Renal cortex interstitium (tissue), 11 donors: Measurements from ENCODE around the gene C17orf100. TPM values are rescaled to one million over a fixed set of nuclear protein-coding genes. Genes with fewer than 3 reads are reported as not detected.
"Not testable (repeated sequence)": the region's sequence is repeated elsewhere in the genome, so short reads cannot be mapped to it uniquely, and the experiment has no call there.

Experiments used
- DNase-seq, 11 donors: peaks; one replicate each; pipeline ENCODE4 v3.0.0-alpha.2; 2013; ENCODE audit warnings: low read depth in 9 of 11, low spot score in 4 of 11; ENCODE audit errors: extremely low read depth in 1 of 11
- polyA plus RNA-seq, 3 donors: library from polyadenylated mRNA; unstranded; fragments of 120-200 nt; gene quantifications; one replicate each; pipeline ENCODE4 v1.2.1, GENCODE V29; 2013; ENCODE audit not compliant: insufficient read length in 3 of 3

The C17orf100 gene
- polyA plus RNA-seq, 3 donors = 10.3 to 11.3 (median 11.2) TPM

DNA sequence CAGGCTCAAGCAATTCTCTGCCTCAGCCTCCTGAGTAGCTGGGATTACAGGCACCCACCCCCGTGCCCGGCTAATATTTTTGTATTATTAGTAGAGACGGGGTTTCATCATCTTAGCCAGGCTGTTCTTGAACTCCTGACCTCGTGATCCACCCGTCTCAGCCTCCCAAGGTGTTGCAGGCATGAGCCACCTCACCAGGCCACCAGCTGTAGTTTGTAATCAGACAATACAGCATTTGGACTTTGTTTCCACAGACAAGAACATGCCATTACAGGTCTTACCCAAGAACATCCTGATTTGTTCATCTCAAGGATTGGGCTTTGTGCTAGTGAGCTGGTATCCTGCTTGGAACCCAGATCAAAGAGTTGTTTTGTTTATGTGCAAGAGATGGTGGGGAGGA is 30.1 kb downstream of the C17orf100 start:
- DNase-seq = no peak

DNA sequence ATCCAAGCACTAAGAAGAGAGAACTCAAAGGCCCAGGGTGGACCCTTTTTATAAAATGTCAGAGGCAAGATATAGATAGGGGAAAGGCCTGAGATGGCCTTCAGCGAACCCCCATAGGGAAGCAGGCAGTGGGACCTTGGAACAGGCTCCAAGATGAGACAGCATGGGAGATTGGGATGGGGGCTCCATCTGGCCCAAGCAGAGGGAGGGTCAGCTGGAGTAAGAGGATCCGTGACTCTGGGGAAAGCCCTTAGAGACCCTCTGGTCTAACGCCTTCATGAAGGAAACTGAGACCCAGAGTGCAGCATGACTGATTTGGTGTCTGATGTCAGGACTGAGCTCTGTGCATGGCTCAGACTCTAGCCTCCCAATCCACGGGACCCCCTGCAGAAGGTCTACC is 30.8 kb downstream of the C17orf100 start:
- no peak for DNase-seq

DNA sequence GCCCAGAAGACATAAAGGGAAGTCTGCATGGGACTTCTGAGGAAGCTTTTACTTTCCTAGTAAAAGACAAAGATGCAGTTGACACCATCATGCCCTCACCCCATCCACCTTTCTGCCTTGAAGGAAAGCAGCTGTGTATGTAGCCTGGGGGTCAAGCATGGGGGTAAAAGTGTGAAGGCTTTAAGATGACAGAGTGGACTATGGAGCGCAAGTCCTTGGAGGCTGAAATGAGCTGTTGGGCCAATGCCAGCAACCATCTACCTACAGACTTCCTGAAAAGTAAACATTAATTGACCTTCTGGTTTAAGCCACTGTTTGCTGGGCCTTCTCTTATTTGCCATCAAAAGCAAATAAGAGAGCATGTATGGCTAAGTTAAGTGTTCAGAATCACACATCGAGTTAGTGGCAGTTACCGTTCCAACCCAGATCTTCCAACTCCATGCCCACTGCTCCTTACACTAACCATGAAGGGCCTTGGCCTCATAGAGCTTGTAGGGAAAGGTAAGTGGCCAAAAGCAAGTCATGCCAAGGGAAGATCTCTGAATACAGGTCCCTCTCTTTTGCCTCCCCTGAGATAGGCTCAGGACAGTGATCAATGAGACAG is 31.6 kb downstream of the C17orf100 start:
- no peak for DNase-seq

DNA sequence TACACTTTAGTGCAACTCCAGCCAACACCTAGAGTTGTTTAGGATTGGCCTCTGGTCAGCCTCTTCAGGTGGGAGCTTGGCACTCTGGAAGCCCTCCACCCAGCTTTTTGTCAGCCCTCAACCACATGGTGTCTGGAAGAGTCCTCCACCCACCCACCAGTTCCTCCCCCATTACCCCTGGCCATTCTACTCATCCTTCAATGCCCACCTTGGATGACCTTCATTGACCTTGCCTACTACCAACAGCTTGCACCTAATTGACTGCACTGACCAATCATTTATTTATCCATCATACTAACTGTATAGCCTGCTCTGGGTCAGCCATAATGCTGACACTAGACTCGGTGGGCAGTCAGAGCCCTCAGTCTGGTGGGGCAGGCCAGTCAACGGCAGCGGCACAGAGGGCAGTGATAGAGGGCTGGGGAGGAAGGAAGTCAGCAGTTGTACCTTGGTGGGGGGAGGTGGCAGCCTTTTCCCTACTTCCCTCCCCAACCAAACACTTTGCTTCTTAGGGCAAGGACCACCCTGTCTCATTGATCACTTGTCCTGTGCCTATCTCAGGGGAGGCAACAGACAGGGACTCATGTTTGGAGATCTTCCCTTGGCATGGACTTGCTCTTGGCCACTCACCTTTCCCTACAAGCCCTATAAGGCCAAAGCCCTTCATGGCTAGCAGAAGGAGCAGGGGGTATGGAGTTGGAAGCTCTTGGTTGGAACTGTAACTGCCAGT is 32.3 kb downstream of the C17orf100 start:
- DNase-seq = no peak

DNA sequence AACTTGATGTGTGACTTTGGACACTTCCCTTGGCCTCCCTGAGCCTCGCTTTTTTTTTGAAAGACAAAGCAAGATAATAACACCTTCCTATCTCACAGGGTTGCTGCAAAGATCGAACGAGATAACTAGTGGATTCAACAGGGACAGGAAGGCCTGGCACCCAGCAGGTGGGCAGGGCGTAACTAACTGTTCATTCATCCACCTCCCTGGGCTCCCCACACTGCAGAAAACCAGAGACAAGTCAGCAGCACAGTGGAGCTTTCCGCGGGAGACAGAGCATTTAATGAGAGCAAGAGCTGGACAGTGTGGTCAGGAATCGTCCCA is 32.9 kb downstream of the C17orf100 start:
- DNase-seq = no peak

DNA sequence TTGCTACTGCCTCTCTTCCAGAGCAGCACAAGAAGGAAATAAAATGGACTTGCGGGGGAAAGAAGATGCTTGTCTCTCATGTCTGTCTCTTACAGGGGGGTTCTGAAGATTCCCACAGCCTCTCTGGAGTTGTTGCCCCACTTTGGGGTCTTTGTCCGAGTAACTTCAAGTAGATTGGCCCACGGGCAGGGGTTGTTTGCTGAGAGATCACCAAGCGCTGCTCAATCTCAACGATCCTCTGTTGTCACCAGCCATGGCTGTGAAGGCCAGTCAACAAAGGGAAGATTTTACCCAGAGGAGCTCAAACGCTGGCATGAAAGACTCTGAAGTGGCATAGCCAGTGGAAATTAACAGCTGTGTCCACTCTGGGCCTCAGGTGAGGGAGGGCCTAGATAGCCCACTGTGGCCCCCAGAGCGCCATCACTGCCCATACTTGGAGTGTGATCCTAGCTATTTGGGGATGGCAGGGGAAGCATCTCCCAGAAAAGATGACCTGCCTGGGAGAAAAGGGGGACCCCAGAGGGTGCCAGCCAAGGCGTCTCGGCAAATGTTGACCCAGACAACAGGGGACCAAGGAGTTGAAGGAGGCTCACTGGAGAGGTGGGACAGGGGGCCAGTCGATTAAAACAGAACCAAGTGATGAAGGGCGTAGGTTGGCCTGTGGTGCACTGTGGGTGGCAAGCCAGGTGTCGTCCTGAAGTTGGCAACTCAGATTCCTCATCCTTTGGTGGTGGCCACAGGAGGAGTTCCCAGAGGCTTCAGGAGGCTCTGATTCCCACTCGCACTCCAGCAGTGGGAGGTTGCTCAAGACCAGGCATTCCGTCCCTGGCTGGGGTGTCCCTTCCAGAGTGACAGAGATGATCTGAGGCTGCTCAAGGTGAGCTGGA is 33.6 kb downstream of the C17orf100 start:
- no peak for DNase-seq

DNA sequence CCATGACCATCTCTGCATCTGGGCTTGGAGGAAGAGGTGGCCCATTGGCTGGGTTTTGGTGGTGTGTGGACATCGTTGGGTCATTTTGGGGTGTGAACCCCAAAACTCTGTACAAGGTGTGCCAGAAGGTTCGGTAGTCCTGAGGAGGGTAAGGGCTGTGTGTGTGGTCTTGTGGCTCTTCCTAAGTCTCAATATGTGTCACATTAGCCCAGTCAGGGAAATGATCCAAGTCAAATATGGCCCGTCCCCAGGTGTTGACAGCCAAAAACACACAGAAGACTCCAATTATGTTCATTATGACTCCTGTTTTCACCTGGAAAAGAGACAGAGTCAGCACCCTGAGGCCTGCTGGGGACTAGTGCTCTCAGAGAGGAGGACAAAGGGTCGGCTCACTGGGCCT is 34.5 kb downstream of the C17orf100 start:
- DNase-seq = no peak

DNA sequence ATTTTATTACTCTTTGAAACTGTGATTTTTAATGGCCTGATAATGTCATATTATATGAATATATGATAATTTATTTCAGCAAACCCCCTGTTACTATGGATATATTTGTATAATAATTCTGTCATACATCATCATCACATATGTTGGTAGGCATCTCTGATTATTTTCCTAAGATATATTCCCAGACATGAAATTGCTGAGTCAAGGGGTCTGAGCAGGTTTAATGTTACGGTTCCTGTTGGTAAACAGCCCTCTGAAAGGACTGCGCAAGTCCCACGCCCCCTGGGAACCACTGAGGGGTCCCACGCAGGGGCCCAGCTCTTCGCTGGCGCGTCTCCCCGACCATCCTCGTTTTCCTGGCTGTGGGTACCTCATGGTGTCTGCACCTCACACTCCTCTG is 37.4 kb downstream of the C17orf100 start:
- DNase-seq = no peak

DNA sequence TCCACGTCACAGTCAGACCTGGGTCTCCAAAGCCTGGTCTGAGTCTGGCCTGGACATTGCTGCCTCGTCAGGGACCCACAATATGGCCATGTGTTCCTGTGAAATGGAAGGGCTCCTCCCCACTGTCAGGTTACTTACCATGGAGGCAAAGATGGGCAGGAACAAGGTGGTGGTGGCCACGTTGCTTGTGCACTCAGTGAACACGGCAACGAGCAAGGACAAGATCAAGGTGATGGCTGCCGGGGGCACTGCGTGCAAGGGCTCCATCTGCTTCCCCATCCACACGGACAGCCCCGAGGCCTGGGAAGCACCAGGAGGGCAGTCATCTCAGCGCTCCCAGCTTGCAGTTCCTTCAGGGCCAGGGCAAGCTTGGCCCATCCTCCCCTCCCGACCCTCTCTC is 39.1 kb downstream of the C17orf100 start:
- DNase-seq = no peak

DNA sequence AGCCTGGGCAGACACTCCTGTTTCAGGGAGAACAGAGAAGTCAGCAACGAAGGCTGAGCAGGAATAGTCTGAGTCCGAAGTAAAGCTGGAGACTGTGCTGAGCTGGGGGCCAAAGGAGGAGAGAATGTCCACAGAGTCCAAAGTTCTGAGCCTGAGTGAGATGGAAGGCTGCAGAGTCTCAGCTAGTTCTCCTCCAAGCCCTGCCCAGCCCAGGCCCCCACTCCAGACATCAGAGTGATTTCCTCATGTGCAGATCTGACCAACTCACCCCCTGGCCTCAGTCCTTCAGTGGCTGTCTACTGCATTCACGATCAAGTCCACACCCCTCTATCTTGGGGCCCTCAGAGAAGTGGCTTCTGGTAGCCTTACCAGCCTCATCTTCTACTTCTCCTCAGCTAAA is 40.0 kb downstream of the C17orf100 start:
- no peak for DNase-seq

DNA sequence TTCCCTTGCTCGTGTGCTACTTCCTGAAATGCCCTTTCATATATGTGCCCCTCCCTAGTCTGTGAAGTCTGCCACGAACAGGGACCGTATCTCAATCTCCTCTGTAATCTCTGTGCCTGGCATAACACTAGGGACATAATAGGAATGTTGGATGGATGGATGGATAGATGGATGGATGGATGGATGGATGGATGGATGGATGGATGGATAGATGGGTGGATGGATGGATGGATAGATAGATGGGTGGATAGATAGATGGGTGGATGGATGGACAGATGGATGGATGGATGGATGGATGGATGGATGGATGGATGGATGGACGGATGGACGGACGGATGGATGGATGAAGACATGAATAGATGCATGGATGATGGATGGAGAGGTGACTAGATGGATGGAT is 40.4 kb downstream of the C17orf100 start:
- not testable (repeated sequence) for DNase-seq

DNA sequence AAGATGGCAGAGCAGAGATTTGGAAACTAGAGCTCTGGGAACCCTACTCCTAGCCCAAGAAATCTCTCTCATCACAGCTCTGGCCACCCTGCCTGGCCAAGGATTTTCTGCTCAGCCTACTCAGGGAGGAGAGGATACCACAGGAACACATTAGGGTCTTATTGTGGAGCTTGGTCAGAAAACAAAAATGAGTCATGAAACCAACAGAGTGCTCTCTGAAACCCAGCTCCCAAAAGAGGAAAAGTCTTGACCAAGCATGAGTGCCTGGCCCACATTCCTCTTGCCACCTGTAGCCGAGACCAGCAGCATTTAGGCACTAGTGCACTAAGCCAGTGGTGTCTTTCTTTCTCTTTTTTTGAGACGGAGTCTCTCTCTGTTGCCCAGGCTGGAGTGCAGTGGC is 43.5 kb downstream of the C17orf100 start:
- DNase-seq = no peak

DNA sequence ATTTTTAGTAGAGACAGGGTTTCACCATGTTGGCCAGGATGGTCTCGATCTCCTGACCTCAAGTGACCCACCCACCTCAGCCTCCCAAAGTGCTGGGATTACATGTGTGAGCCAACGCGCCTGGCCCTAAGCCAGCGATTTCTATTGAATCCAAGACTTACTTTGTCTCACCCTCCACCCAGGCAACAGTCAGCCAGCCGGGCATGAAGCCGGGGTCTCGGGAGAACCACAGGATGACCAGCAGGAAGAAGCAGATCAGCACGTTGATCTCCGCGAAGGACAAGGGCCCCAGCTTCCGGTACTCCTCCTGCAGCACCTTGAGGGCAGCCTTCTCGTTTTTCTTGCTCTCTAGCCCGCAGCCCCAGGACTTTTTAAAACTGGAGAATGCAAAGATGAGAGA is 44.0 kb downstream of the C17orf100 start:
- no peak for DNase-seq

DNA sequence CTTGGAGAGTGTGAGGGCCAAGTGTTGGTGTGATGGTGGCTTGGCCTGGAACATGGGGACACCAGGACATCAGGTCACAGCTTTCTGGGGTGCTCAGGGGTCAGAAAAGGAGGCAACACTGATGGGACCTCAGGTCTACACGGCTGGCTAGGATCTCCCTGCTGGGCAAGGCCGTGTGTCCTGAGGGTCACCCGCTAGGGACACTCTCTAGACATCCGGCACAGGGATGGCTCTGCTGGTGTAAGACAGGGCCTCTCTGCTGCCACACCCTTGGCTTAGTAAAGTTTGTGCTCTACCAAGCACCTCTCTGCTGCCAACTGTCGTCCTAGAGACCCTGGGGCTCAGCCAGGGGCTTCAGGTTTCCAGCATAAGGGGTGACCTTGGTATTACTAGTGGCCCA is 45.3 kb downstream of the C17orf100 start:
- DNase-seq = no peak

DNA sequence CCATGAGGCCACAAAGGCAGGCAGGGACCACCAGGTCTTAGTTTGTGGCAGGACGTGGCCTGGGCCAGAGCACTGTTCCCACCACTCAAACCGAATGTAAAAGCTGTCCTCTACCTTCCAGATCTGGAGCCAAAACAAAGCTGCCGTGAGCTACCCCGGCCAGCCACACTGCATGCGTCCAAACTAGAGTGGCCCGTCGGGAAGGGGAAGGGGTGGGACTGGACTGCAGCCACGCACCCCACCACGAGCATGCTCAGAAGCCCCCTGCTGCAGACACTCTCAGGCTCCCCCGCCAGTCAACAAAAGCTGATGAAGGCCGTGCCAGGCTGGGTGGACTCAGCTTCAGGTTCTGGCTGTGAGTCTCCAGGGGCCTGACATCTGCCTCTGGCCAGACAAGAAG is 46.4 kb downstream of the C17orf100 start:
- no peak for DNase-seq

DNA sequence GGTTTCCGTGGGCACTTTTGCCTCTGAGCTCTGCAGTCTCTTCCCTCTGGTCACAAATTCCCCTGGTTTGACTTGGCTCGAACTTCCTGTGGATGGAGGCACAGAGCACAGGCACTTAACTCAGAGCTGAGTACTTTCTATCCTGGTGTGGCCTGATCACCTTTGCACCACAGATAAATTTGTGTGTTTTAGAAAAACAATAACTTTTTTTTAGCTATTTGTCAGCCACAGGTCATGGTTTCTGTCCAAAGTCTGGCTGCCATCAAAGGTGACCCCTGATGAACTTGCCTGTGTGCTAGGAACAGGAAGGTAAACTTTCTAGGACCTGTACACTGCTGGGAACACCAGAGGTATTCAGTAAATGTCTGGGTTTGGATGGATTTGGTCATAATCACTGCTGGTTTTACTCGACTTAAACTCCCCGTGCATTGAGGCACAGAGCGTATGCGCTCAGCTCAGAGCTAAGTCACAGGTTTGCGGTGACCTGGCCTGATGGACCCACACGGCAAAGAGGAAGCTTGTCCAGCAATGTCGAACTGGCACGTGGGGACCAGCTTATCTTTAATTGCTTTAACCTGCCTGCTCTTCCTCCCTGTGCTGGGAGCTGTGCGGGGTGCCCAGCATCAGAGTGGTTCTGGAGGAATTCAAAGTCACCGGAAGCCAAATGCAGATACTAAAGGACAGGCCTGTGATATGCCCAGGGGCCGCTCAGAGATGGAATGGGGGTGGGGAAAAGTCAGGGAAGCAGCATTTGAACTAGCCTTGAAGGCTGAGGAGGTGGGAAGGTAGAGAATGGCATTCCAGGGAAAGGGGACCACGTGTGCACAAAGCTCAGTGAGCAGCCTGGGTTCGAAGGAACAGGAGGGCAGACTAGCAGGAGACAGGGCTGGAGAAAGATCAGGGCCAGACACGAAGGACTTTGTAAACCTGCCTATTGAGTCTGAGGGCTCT is 48.7 kb downstream of the C17orf100 start:
- DNase-seq = no peak

DNA sequence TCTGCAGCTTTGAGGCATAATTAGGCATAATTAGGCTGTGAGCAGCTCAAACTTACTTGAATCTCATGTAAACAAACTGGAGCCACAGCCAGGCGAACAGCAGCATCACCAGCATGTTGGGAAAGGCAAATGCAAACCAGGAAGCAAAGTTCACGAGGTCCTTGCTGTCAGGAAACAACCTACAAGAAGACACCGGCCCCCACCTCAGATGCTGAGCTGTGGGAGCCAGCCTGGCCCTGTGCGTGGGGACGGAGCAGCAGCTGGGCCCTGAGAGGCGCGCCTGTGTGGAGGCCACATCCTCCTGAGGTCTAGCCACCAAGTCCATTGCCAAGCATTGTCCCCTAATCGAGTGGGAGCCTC is 49.4 kb downstream of the C17orf100 start:
- DNase-seq = no peak

DNA sequence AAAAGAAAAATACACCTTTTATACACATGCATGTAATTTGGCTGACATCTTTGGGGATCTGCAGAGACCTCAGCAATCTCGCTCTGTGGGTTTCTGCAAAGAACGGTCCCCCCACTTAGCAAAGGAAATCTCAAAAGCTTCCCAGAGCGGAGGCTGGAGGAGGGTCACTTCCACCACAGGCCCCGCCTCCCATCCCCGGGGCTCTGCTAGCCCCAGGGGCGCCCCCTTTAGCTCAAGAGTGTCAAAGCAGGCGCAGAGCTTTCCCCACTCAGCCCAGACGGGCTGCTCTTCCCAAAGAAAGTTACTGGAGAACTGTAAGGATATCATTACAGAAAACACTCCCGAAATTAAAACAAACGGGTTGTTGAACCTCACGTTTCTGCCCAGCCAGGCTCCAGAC is 50.2 kb downstream of the C17orf100 start:
- DNase-seq = no peak

DNA sequence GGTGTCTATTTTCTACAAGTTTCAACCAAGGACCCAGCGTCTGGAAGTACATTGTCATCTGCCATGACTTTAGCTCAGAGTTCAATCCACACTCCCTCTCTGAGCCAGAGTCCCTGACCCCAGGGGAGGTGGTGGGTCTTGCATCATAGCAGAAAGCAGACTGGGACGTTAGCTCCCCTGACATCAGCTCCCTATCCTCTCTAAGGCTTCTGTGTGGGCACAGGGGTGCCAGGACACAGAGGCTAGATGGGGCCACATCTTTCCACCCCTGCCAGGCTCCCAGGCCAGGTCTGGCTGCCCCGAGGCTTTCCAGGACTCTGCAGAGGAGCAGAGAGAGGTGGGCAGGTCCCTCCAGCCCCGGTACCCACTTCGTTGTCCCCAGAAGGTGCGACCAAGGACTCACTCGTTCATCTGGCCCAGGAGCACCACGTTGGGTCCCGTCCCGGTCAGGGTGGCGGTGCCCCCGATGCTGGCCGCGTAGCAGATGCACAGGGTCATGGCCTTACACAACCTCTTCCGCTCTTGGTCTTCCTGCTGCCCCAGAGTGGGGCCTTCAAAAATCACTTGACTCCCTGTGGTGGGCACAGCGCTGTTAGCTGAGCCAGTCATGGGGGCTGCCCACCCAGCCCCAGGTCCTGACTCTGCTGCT is 51.1 kb downstream of the C17orf100 start:
- no peak for DNase-seq
